Endothelial cell of umbilical vein (primary cell): ENCODE measurements around the gene PRDM1. TPM values are rescaled to one million over a fixed set of nuclear protein-coding genes. Genes with fewer than 3 reads are reported as not detected.

Experiments
- BruUV-seq: library from RNA; stranded (reverse); fragments of 400-500 nt; replicated peaks from 2 replicates; lab custom pipeline; 2021; lab: Mats Ljungman, UMichigan
- CTCF ChIA-PET: fragments of 300-600, 350-600 bp; sonication (Branson Sonifier 250); formaldehyde crosslinking; loops from one replicate; lab custom pipeline; 2021; ENCODE audit warnings: antibody characterized with exemption, inconsistent platforms; lab: Charles Lee
- POLR2A ChIA-PET: fragments of 300-600, 350-600 bp; sonication (Branson Sonifier 250); formaldehyde crosslinking; loops from one replicate; lab custom pipeline; 2021; ENCODE audit warnings: antibody characterized with exemption, inconsistent platforms; lab: Charles Lee
- DNase-seq: peaks from one replicate; pipeline ENCODE4 v3.0.0-alpha.2; 2011; ENCODE audit warnings: low read depth, low spot score
- FAIRE-seq: peaks from 2 replicates; lab custom pipeline; 2011; peaks lifted over from hg19 to GRCh38; lab: Jason Lieb, UNC
- H2AFZ ChIP-seq: 2 replicates; pipeline ENCODE4 v1.6.0; 2012; ENCODE audit warnings: low read depth, low read length, control low read depth, inconsistent platforms
- H3K27ac ChIP-seq: 2 replicates; pipeline ENCODE4 v1.5.1; 2011; ENCODE audit warnings: low read depth, mild to moderate bottlenecking, control low read depth, low read length, moderate library complexity; ENCODE audit not compliant: insufficient read depth
- H3K27me3 ChIP-seq, 2 experiments: 2 replicates each; pipeline versions ENCODE4 v1.6.0 to v1.6.1; 2011; ENCODE audit warnings: low read length in 2 of 2, mixed read lengths in 1 of 2; ENCODE audit not compliant: control insufficient read depth in 2 of 2, insufficient read depth in 2 of 2
- H3K36me3 ChIP-seq, 2 experiments: 2 replicates in 1 of 2; 3 replicates in 1 of 2; pipeline ENCODE4 v1.5.1; 2011; ENCODE audit warnings: low read length in 2 of 2, mild to moderate bottlenecking in 1 of 2, moderate library complexity in 1 of 2; ENCODE audit not compliant: control insufficient read depth in 2 of 2, insufficient read depth in 2 of 2; ENCODE audit errors: extremely low read depth in 1 of 2
- H3K4me1 ChIP-seq: 3 replicates; pipeline ENCODE4 v1.5.1; 2011; ENCODE audit warnings: mild to moderate bottlenecking, low read length; ENCODE audit not compliant: control insufficient read depth, insufficient read depth; ENCODE audit errors: extremely low read depth
- H3K4me2 ChIP-seq: 2 replicates; pipeline ENCODE4 v1.6.1; 2011; ENCODE audit warnings: low read length, control low read depth, mixed read lengths; ENCODE audit not compliant: insufficient read depth
- H3K4me3 ChIP-seq, 3 experiments: fragments of 200-600 bp in 1 of 3; sonication (generic), shearing (Covaris generic) in 1 of 3; replicated peaks in 1 of 3; 2 replicates each; pipeline ENCODE4 v1.5.1; 2011 to 2016; ENCODE audit warnings: control low read depth in 3 of 3, low read length in 3 of 3, mild to moderate bottlenecking in 2 of 3, inconsistent platforms in 1 of 3, low read depth in 1 of 3, moderate library complexity in 1 of 3; ENCODE audit not compliant: insufficient read depth in 1 of 3
- H3K79me2 ChIP-seq: 2 replicates; pipeline ENCODE4 v1.6.0; 2012; ENCODE audit warnings: low read length, inconsistent platforms; ENCODE audit not compliant: control insufficient read depth, insufficient read depth
- H3K9ac ChIP-seq: replicated peaks from 2 replicates; pipeline ENCODE3; 2011; ENCODE audit warnings: low read length, control low read depth; ENCODE audit not compliant: insufficient read depth; ENCODE audit errors: extremely low read depth
- H3K9me1 ChIP-seq: replicated peaks from 3 replicates; pipeline ENCODE4 v1.6.0; 2011; ENCODE audit warnings: mild to moderate bottlenecking, low read length; ENCODE audit not compliant: control insufficient read depth, insufficient read depth; ENCODE audit errors: extremely low read depth
- H3K9me3 ChIP-seq: replicated peaks from 2 replicates; pipeline ENCODE4 v1.5.1; 2012; ENCODE audit warnings: low read length, inconsistent platforms; ENCODE audit not compliant: control insufficient read depth, insufficient read depth
- H4K20me1 ChIP-seq: replicated peaks from 2 replicates; pipeline ENCODE3; 2011; ENCODE audit warnings: mild to moderate bottlenecking, low read length; ENCODE audit not compliant: control insufficient read depth, insufficient read depth; ENCODE audit errors: extremely low read depth
- CTCF ChIP-seq, 2 donors: IDR thresholded peaks; 1 replicate in 1 of 2; 2 replicates in 1 of 2; pipeline ENCODE4 v1.5.1; 2011; ENCODE audit warnings: low read length in 2 of 2, mild to moderate bottlenecking in 2 of 2, moderate library complexity in 2 of 2, control low read depth in 1 of 2, inconsistent platforms in 1 of 2, low read depth in 1 of 2; ENCODE audit not compliant: insufficient read depth in 1 of 2; ENCODE audit errors: extremely low read depth in 1 of 2
- EZH2 ChIP-seq: IDR thresholded peaks from 2 replicates; pipeline ENCODE4 v1.6.1; 2012; ENCODE audit warnings: borderline replicate concordance, low read depth, mild to moderate bottlenecking, moderate library complexity, low read length, inconsistent platforms; ENCODE audit not compliant: severe bottlenecking
- FOS ChIP-seq: IDR thresholded peaks from 2 replicates; pipeline ENCODE4 v1.6.1; 2011; ENCODE audit warnings: mild to moderate bottlenecking, low read length, moderate library complexity, borderline replicate concordance; ENCODE audit not compliant: insufficient read depth
- GATA2 ChIP-seq: IDR thresholded peaks from 2 replicates; pipeline ENCODE4 v1.7.0; 2011; ENCODE audit warnings: low read depth, mild to moderate bottlenecking, moderate library complexity, mixed read lengths, low read length; ENCODE audit not compliant: insufficient read length, insufficient read depth
- JUN ChIP-seq: IDR thresholded peaks from 2 replicates; pipeline ENCODE4 v1.6.1; 2011; ENCODE audit warnings: borderline replicate concordance, low read depth; ENCODE audit not compliant: insufficient read length, insufficient read depth
- MYC ChIP-seq: IDR thresholded peaks from one replicate; pipeline ENCODE4 v1.6.1; 2011; ENCODE audit warnings: mild to moderate bottlenecking, low read depth, low read length
- POLR2A ChIP-seq: IDR thresholded peaks from 2 replicates; pipeline ENCODE4 v1.6.1; 2012; ENCODE audit warnings: low read depth, mild to moderate bottlenecking, control low read depth, low read length
- POLR2AphosphoS5 ChIP-seq: IDR thresholded peaks from 2 replicates; pipeline ENCODE4 v1.6.1; 2012; ENCODE audit warnings: low read depth, mild to moderate bottlenecking, control low read depth, low read length, moderate library complexity; ENCODE audit not compliant: insufficient read depth
- dilution Hi-C: fragments of 300-500 bp; cut with MboI; formaldehyde crosslinking; loops from one replicate; pipeline ENCODE4 v1.15.0; 2019; ENCODE audit warnings: low sequenced_read_pairs; ENCODE audit not compliant: extremely low pct_ligation_motif_present
- intact Hi-C: fragments of 100-400 bp; cut with micrococcal nuclease; formaldehyde crosslinking; loops from one replicate; pipeline ENCODE4 v1.10.0; 2022
- polyA plus RNA-seq, 4 experiments: library from polyadenylated mRNA; depleted of rRNA in 3 of 4; stranded (reverse) in 3 of 4; unstranded in 1 of 4; fragments of >200 nt; gene quantifications; 2 replicates each; pipeline versions ENCODE4 v1.2.1 to v1.2.3, GENCODE V29; 2011 to 2012; ENCODE audit warnings: missing spikeins in 1 of 4
- total RNA-seq: library from RNA; stranded (reverse); gene quantifications from 2 replicates; pipeline ENCODE4 v1.2.3, GENCODE V29; 2021
- TF ChIP-seq, protein P1 (sequence below): IDR thresholded peaks from 2 replicates; pipeline ENCODE4 v1.6.1; 2011; ENCODE audit not compliant: insufficient read depth, insufficient read length

The PRDM1 gene
- total and polyA plus RNA-seq, 2 donors (not counting 3 experiments of a cell fraction or from before 2014, with no cell fraction given) = 0.36 to 2.7 TPM

GRCh38 chr6:106060167-106060566, 26.0 kb upstream of the PRDM1 start:
- DNase-seq (no peak), FAIRE-seq (no peak)
- H4K20me1 ChIP-seq = no peaks in the 10 kb centered on the region
- no peak overlapping the region for H3K27ac ChIP-seq
- H2AFZ ChIP-seq = no peak overlapping the region
- no peaks in the 10 kb centered on the region for H3K36me3 ChIP-seq
- no peaks in the 10 kb centered on the region for H3K9me3 ChIP-seq
- no peaks in the 10 kb centered on the region for H3K9me1 ChIP-seq
- H3K79me2 ChIP-seq = no peaks in the 10 kb centered on the region
- BruUV-seq = no TSS peak
- no peak overlapping the region for H3K9ac ChIP-seq
- no peaks in the 10 kb centered on the region for H3K4me1 ChIP-seq
- TF ChIP-seq, protein P1, sequence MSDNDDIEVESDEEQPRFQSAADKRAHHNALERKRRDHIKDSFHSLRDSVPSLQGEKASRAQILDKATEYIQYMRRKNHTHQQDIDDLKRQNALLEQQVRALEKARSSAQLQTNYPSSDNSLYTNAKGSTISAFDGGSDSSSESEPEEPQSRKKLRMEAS = no peak
- TF ChIP-seq POLR2A (no peak), FOS (no peak), POLR2AphosphoS5 (no peak), GATA2 (no peak), EZH2 (no peak), MYC (no peak), JUN (no peak), CTCF (IDR thresholded peaks at IDR 0.05; ENCODE audit: extremely low read depth in 1 of 2, insufficient read depth in 1 of 2, low read depth in 1 of 2, low read length in 2 of 2) (no peak)
- dilution Hi-C loops = no loop called here
- peaks cover 2 to 9% of the 10 kb centered on the region in 2 experiments for H3K27me3 ChIP-seq
- no peak overlapping the region for H3K4me2 ChIP-seq
- intact Hi-C loops = no loop called here
- ChIA-PET CTCF (no interaction called here), POLR2A (no interaction called here)
- no peak overlapping the region for H3K4me3 ChIP-seq
